Endothelial cell of umbilical vein (primary cell): Measurements from ENCODE around the gene GBP6. TPM values are rescaled to one million over a fixed set of nuclear protein-coding genes. Genes with fewer than 3 reads are reported as not detected.
"Not testable (repeated sequence)": the region's sequence is repeated elsewhere in the genome, so short reads cannot be mapped to it uniquely, and the experiment has no call there.

Experiments used
- BruUV-seq: library from RNA; stranded (reverse); fragments of 400-500 nt; replicated peaks from 2 replicates; lab custom pipeline; 2021; lab: Mats Ljungman, UMichigan
- CTCF ChIA-PET: fragments of 300-600, 350-600 bp; sonication (Branson Sonifier 250); formaldehyde crosslinking; loops from one replicate; lab custom pipeline; 2021; ENCODE audit warnings: antibody characterized with exemption, inconsistent platforms; lab: Charles Lee
- POLR2A ChIA-PET: fragments of 300-600, 350-600 bp; sonication (Branson Sonifier 250); formaldehyde crosslinking; loops from one replicate; lab custom pipeline; 2021; ENCODE audit warnings: antibody characterized with exemption, inconsistent platforms; lab: Charles Lee
- DNase-seq: peaks from one replicate; pipeline ENCODE4 v3.0.0-alpha.2; 2011; ENCODE audit warnings: low read depth, low spot score
- FAIRE-seq: peaks from 2 replicates; lab custom pipeline; 2011; peaks lifted over from hg19 to GRCh38; lab: Jason Lieb, UNC
- H2AFZ ChIP-seq: 2 replicates; pipeline ENCODE4 v1.6.0; 2012; ENCODE audit warnings: low read depth, low read length, control low read depth, inconsistent platforms
- H3K27ac ChIP-seq: 2 replicates; pipeline ENCODE4 v1.5.1; 2011; ENCODE audit warnings: low read depth, mild to moderate bottlenecking, control low read depth, low read length, moderate library complexity; ENCODE audit not compliant: insufficient read depth
- H3K27me3 ChIP-seq, 2 experiments: 2 replicates each; pipeline versions ENCODE4 v1.6.0 to v1.6.1; 2011; ENCODE audit warnings: low read length in 2 of 2, mixed read lengths in 1 of 2; ENCODE audit not compliant: control insufficient read depth in 2 of 2, insufficient read depth in 2 of 2
- H3K36me3 ChIP-seq, 2 experiments: 2 replicates in 1 of 2; 3 replicates in 1 of 2; pipeline ENCODE4 v1.5.1; 2011; ENCODE audit warnings: low read length in 2 of 2, mild to moderate bottlenecking in 1 of 2, moderate library complexity in 1 of 2; ENCODE audit not compliant: control insufficient read depth in 2 of 2, insufficient read depth in 2 of 2; ENCODE audit errors: extremely low read depth in 1 of 2
- H3K4me1 ChIP-seq: 3 replicates; pipeline ENCODE4 v1.5.1; 2011; ENCODE audit warnings: mild to moderate bottlenecking, low read length; ENCODE audit not compliant: control insufficient read depth, insufficient read depth; ENCODE audit errors: extremely low read depth
- H3K4me2 ChIP-seq: 2 replicates; pipeline ENCODE4 v1.6.1; 2011; ENCODE audit warnings: low read length, control low read depth, mixed read lengths; ENCODE audit not compliant: insufficient read depth
- H3K4me3 ChIP-seq, 3 experiments: fragments of 200-600 bp in 1 of 3; sonication (generic), shearing (Covaris generic) in 1 of 3; replicated peaks in 1 of 3; 2 replicates each; pipeline ENCODE4 v1.5.1; 2011 to 2016; ENCODE audit warnings: control low read depth in 3 of 3, low read length in 3 of 3, mild to moderate bottlenecking in 2 of 3, inconsistent platforms in 1 of 3, low read depth in 1 of 3, moderate library complexity in 1 of 3; ENCODE audit not compliant: insufficient read depth in 1 of 3
- H3K79me2 ChIP-seq: 2 replicates; pipeline ENCODE4 v1.6.0; 2012; ENCODE audit warnings: low read length, inconsistent platforms; ENCODE audit not compliant: control insufficient read depth, insufficient read depth
- H3K9ac ChIP-seq: replicated peaks from 2 replicates; pipeline ENCODE3; 2011; ENCODE audit warnings: low read length, control low read depth; ENCODE audit not compliant: insufficient read depth; ENCODE audit errors: extremely low read depth
- H3K9me1 ChIP-seq: replicated peaks from 3 replicates; pipeline ENCODE4 v1.6.0; 2011; ENCODE audit warnings: mild to moderate bottlenecking, low read length; ENCODE audit not compliant: control insufficient read depth, insufficient read depth; ENCODE audit errors: extremely low read depth
- H3K9me3 ChIP-seq: replicated peaks from 2 replicates; pipeline ENCODE4 v1.5.1; 2012; ENCODE audit warnings: low read length, inconsistent platforms; ENCODE audit not compliant: control insufficient read depth, insufficient read depth
- H4K20me1 ChIP-seq: replicated peaks from 2 replicates; pipeline ENCODE3; 2011; ENCODE audit warnings: mild to moderate bottlenecking, low read length; ENCODE audit not compliant: control insufficient read depth, insufficient read depth; ENCODE audit errors: extremely low read depth
- CTCF ChIP-seq, 2 donors: IDR thresholded peaks; 1 replicate in 1 of 2; 2 replicates in 1 of 2; pipeline ENCODE4 v1.5.1; 2011; ENCODE audit warnings: low read length in 2 of 2, mild to moderate bottlenecking in 2 of 2, moderate library complexity in 2 of 2, control low read depth in 1 of 2, inconsistent platforms in 1 of 2, low read depth in 1 of 2; ENCODE audit not compliant: insufficient read depth in 1 of 2; ENCODE audit errors: extremely low read depth in 1 of 2
- EZH2 ChIP-seq: IDR thresholded peaks from 2 replicates; pipeline ENCODE4 v1.6.1; 2012; ENCODE audit warnings: borderline replicate concordance, low read depth, mild to moderate bottlenecking, moderate library complexity, low read length, inconsistent platforms; ENCODE audit not compliant: severe bottlenecking
- FOS ChIP-seq: IDR thresholded peaks from 2 replicates; pipeline ENCODE4 v1.6.1; 2011; ENCODE audit warnings: mild to moderate bottlenecking, low read length, moderate library complexity, borderline replicate concordance; ENCODE audit not compliant: insufficient read depth
- GATA2 ChIP-seq: IDR thresholded peaks from 2 replicates; pipeline ENCODE4 v1.7.0; 2011; ENCODE audit warnings: low read depth, mild to moderate bottlenecking, moderate library complexity, mixed read lengths, low read length; ENCODE audit not compliant: insufficient read length, insufficient read depth
- JUN ChIP-seq: IDR thresholded peaks from 2 replicates; pipeline ENCODE4 v1.6.1; 2011; ENCODE audit warnings: borderline replicate concordance, low read depth; ENCODE audit not compliant: insufficient read length, insufficient read depth
- MAX ChIP-seq: IDR thresholded peaks from 2 replicates; pipeline ENCODE4 v1.6.1; 2011; ENCODE audit not compliant: insufficient read depth, insufficient read length
- MYC ChIP-seq: IDR thresholded peaks from one replicate; pipeline ENCODE4 v1.6.1; 2011; ENCODE audit warnings: mild to moderate bottlenecking, low read depth, low read length
- POLR2A ChIP-seq: IDR thresholded peaks from 2 replicates; pipeline ENCODE4 v1.6.1; 2012; ENCODE audit warnings: low read depth, mild to moderate bottlenecking, control low read depth, low read length
- POLR2AphosphoS5 ChIP-seq: IDR thresholded peaks from 2 replicates; pipeline ENCODE4 v1.6.1; 2012; ENCODE audit warnings: low read depth, mild to moderate bottlenecking, control low read depth, low read length, moderate library complexity; ENCODE audit not compliant: insufficient read depth
- dilution Hi-C: fragments of 300-500 bp; cut with MboI; formaldehyde crosslinking; loops from one replicate; pipeline ENCODE4 v1.15.0; 2019; ENCODE audit warnings: low sequenced_read_pairs; ENCODE audit not compliant: extremely low pct_ligation_motif_present
- intact Hi-C: fragments of 100-400 bp; cut with micrococcal nuclease; formaldehyde crosslinking; loops from one replicate; pipeline ENCODE4 v1.10.0; 2022
- polyA plus RNA-seq, 4 experiments: library from polyadenylated mRNA; depleted of rRNA in 3 of 4; stranded (reverse) in 3 of 4; unstranded in 1 of 4; fragments of >200 nt; gene quantifications; 2 replicates each; pipeline versions ENCODE4 v1.2.1 to v1.2.3, GENCODE V29; 2011 to 2012; ENCODE audit warnings: missing spikeins in 1 of 4
- total RNA-seq: library from RNA; stranded (reverse); gene quantifications from 2 replicates; pipeline ENCODE4 v1.2.3, GENCODE V29; 2021

Gene GBP6
- total and polyA plus RNA-seq, 2 donors (not counting 3 experiments of a cell fraction or from before 2014, with no cell fraction given), result not detected

- H3K4me1 ChIP-seq, H3K9ac ChIP-seq, intact Hi-C loops, dilution Hi-C loops, BruUV-seq, FAIRE-seq, H3K4me3 ChIP-seq, H3K4me2 ChIP-seq, POLR2A ChIA-PET, H3K9me1 ChIP-seq, H3K27ac ChIP-seq, DNase-seq, H3K79me2 ChIP-seq, CTCF ChIA-PET, H4K20me1 ChIP-seq, H3K36me3 ChIP-seq, H3K27me3 ChIP-seq, H2AFZ ChIP-seq, H3K9me3 ChIP-seq: not testable (repeated sequence)
Measured at GRCh38 chr1:89373810-89374209, 10.0 kb downstream of the GBP6 start.

GRCh38 chr1:89378001-89378400, 14.1 kb downstream of the GBP6 start:
- intact Hi-C loops, result no loop called here
- dilution Hi-C loops, result no loop called here
- Histone ChIP-seq H3K9me1 (no peaks in the 10 kb centered on the region), H3K4me3 (no peak overlapping the region), H2AFZ (no peak overlapping the region), H3K4me2 (no peak overlapping the region), H3K4me1 (no peaks in the 10 kb centered on the region), H3K9me3 (no peaks in the 10 kb centered on the region), H3K27ac (no peak overlapping the region), H3K9ac (no peak overlapping the region), H3K27me3 (peaks cover 2 to 3% of the 10 kb centered on the region in 2 experiments), H3K36me3 (no peaks in the 10 kb centered on the region), H3K79me2 (no peaks in the 10 kb centered on the region), H4K20me1 (no peaks in the 10 kb centered on the region)
- TF ChIP-seq MAX (no peak), CTCF (IDR thresholded peaks at IDR 0.05; ENCODE audit: extremely low read depth in 1 of 2, insufficient read depth in 1 of 2, low read depth in 1 of 2, low read length in 2 of 2) (no peak), POLR2AphosphoS5 (no peak), GATA2 (no peak), MYC (no peak), JUN (no peak), FOS (no peak), EZH2 (no peak), POLR2A (no peak)
- CTCF ChIA-PET, result no interaction called here
- BruUV-seq, result no TSS peak
- POLR2A ChIA-PET, result no interaction called here
- FAIRE-seq, result no peak
- no peak for DNase-seq
